OCI-LY1 (cell line): ENCODE results near the gene BICD2.

Experiments
- H2AFZ ChIP-seq: fragments of 200-600 bp; sonication (generic), shearing (Covaris generic); 2 replicates; pipeline ENCODE4 v1.6.0; 2014; ENCODE audit warnings: antibody characterized with exemption, mild to moderate bottlenecking, low read length
- H3F3A ChIP-seq: fragments of 200-600 bp; sonication (generic), shearing (Covaris generic); 2 replicates; pipeline ENCODE4 v1.6.0; 2014; ENCODE audit warnings: mild to moderate bottlenecking, antibody characterized with exemption, low read length, moderate library complexity; ENCODE audit not compliant: insufficient read depth
- H3K27ac ChIP-seq: fragments of 200-600 bp; sonication (generic); 2 replicates; pipeline ENCODE4 v1.5.1; 2014; ENCODE audit warnings: low read length, mixed run types, mild to moderate bottlenecking, low read depth; ENCODE audit not compliant: poor library complexity, severe bottlenecking
- H3K27me3 ChIP-seq: fragments of 200-600 bp; sonication (generic); 2 replicates; pipeline ENCODE4 v1.6.0; 2014; ENCODE audit warnings: antibody characterized with exemption, mild to moderate bottlenecking, low read length, moderate library complexity; ENCODE audit not compliant: insufficient read depth
- H3K36me3 ChIP-seq: fragments of 200-600 bp; sonication (generic); 2 replicates; pipeline ENCODE4 v1.6.1; 2014; ENCODE audit warnings: mild to moderate bottlenecking, antibody characterized with exemption, low read length, moderate library complexity, mixed read lengths; ENCODE audit not compliant: insufficient read depth
- H3K4me1 ChIP-seq: fragments of 200-600 bp; sonication (generic); 2 replicates; pipeline ENCODE4 v1.5.1; 2014; ENCODE audit warnings: mild to moderate bottlenecking, low read length, moderate library complexity; ENCODE audit not compliant: insufficient read depth, severe bottlenecking
- H3K4me2 ChIP-seq: fragments of 200-600 bp; sonication (generic), shearing (Covaris generic); 2 replicates; pipeline ENCODE4 v1.6.1; 2014; ENCODE audit warnings: low read length
- H3K4me3 ChIP-seq: fragments of 200-600 bp; sonication (generic); 2 replicates; pipeline ENCODE4 v1.5.1; 2014; ENCODE audit warnings: low read length, low read depth, mild to moderate bottlenecking, mixed read lengths; ENCODE audit not compliant: poor library complexity, severe bottlenecking
- H3K79me2 ChIP-seq: fragments of 200-600 bp; shearing (Covaris generic); 2 replicates; pipeline ENCODE4 v1.6.1; 2016; ENCODE audit warnings: mixed run types, low read length, mixed read lengths; ENCODE audit not compliant: insufficient read depth
- H3K9ac ChIP-seq: fragments of 200-600 bp; sonication (generic), shearing (Covaris generic); 2 replicates; pipeline ENCODE4 v1.6.1; 2014; ENCODE audit warnings: mild to moderate bottlenecking, low read length, mixed read lengths
- H3K9me2 ChIP-seq: fragments of 200-600 bp; sonication (generic), shearing (Covaris generic); 2 replicates; pipeline ENCODE4 v1.6.1; 2014; ENCODE audit warnings: low read depth, mild to moderate bottlenecking, low read length, mixed read lengths
- H3K9me3 ChIP-seq: fragments of 200-600 bp; shearing (Covaris generic); 2 replicates; pipeline ENCODE4 v1.6.1; 2014; ENCODE audit warnings: low read length, mixed read lengths
- H4K20me1 ChIP-seq: fragments of 200-600 bp; sonication (generic), shearing (Covaris generic); 2 replicates; pipeline ENCODE4 v1.6.0; 2016; ENCODE audit warnings: mild to moderate bottlenecking, low read length; ENCODE audit not compliant: insufficient read depth
- CTCF ChIP-seq: fragments of 200-600 bp; sonication (generic), shearing (Covaris generic); IDR thresholded peaks from 2 replicates; pipeline ENCODE4 v1.5.1; 2017; ENCODE audit warnings: mild to moderate bottlenecking, antibody characterized with exemption, low read length, moderate library complexity, mixed read lengths
- EZH2 ChIP-seq: fragments of 200-600 bp; sonication (generic), shearing (Covaris generic); IDR thresholded peaks from 2 replicates; pipeline ENCODE4 v1.8.0; 2017; ENCODE audit warnings: borderline replicate concordance, mixed run types, mild to moderate bottlenecking, antibody characterized with exemption, low read length, moderate library complexity, mixed read lengths

Gene BICD2

GRCh38 chr9:92725266-92725545, 39.4 kb downstream of the BICD2 start:
- peaks cover 100% of the 10 kb centered on the region for H3K4me1 ChIP-seq
- peaks cover 5% of the 10 kb centered on the region; the same call in 1 of the 2 replicates for H3K79me2 ChIP-seq
- no peak overlapping the region for H3K4me3 ChIP-seq
- peaks cover 45% of the 10 kb centered on the region; the same call in 1 of the 2 replicates for H3K36me3 ChIP-seq
- H2AFZ ChIP-seq = no peak overlapping the region
- TF ChIP-seq EZH2 = no peak
- TF ChIP-seq CTCF = no peak
- peak overlapping the region; percentile 95 for H3K27ac ChIP-seq
- H3K9me3 ChIP-seq = no peaks in the 10 kb centered on the region
- H3K9ac ChIP-seq = peak overlapping the region; percentile 47; the same call in 1 of the 2 replicates
- H3K9me2 ChIP-seq = no peaks in the 10 kb centered on the region
- H4K20me1 ChIP-seq = no peaks in the 10 kb centered on the region
- peaks cover 7% of the 10 kb centered on the region; the same call in 1 of the 2 replicates for H3F3A ChIP-seq
- H3K27me3 ChIP-seq = no peaks in the 10 kb centered on the region
- peak overlapping the region; percentile 59; the same call in 1 of the 2 replicates for H3K4me2 ChIP-seq

- Histone ChIP-seq H3K79me2 (peaks cover 5% of the 10 kb centered on the region; the same call in 1 of the 2 replicates), H4K20me1 (no peaks in the 10 kb centered on the region), H3K9ac (peak overlapping the region; percentile 47; the same call in 1 of the 2 replicates), H3K36me3 (peaks cover 50% of the 10 kb centered on the region; the same call in 1 of the 2 replicates), H3K27me3 (no peaks in the 10 kb centered on the region), H3F3A (peaks cover 7% of the 10 kb centered on the region; the same call in 1 of the 2 replicates), H2AFZ (no peak overlapping the region), H3K4me3 (peak overlapping the region; percentile 3), H3K27ac (peak overlapping the region; percentile 95), H3K9me3 (no peaks in the 10 kb centered on the region), H3K4me1 (peaks cover 100% of the 10 kb centered on the region), H3K4me2 (peak overlapping the region; percentile 59; the same call in 1 of the 2 replicates), H3K9me2 (no peaks in the 10 kb centered on the region)
- no peak for TF ChIP-seq EZH2
- no peak for TF ChIP-seq CTCF
Observed at GRCh38 chr9:92724528-92725265, 39.9 kb downstream of the BICD2 start.

- Histone ChIP-seq H3K27ac (peak overlapping the region; percentile 95), H3F3A (peaks cover 7% of the 10 kb centered on the region; the same call in 1 of the 2 replicates), H2AFZ (no peak overlapping the region), H3K79me2 (peaks cover 5% of the 10 kb centered on the region; the same call in 1 of the 2 replicates), H3K27me3 (no peaks in the 10 kb centered on the region), H3K4me3 (peak overlapping the region; percentile 3), H3K4me2 (peak overlapping the region; percentile 59; the same call in 1 of the 2 replicates), H3K9me3 (no peaks in the 10 kb centered on the region), H3K9ac (peak overlapping the region; percentile 47; the same call in 1 of the 2 replicates), H3K9me2 (no peaks in the 10 kb centered on the region), H3K36me3 (peaks cover 58% of the 10 kb centered on the region), H4K20me1 (no peaks in the 10 kb centered on the region), H3K4me1 (peaks cover 100% of the 10 kb centered on the region)
- no peak for TF ChIP-seq CTCF
- no peak for TF ChIP-seq EZH2
Observed at GRCh38 chr9:92723801-92724323, 40.8 kb downstream of the BICD2 start.
